Measurements from ENCODE around the gene PTK6. TPM values are rescaled to one million over a fixed set of nuclear protein-coding genes. Genes with fewer than 3 reads are reported as not detected.

Gene PTK6
- total RNA-seq, 8 experiments from 2014 or later = 0.10 to 1.6 (median 0.83) TPM

DNA sequence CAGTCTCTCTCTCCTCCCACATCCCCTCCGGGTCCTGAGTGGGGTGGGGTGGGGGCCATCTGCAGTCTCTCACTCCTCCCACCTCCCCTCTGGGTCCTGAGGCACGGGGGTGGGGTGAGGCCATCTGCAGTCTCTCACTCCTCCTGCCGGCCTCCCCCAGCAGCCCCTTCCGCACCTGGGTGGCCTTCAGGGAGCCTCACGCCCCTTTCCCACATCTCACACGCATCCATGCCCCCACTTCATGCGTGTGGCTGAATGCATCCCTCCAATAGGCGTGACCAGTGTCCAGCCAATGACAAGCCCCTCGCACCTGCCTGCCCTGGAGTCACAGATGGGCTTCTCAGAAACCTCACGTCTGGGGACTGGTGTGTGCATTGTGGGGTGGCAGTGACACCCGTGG lies 11.4 kb upstream of the PTK6 start:
- in situ Hi-C loops (cut with MboI; ENCODE audit: low pct_unique_long_range_greater_than_20kb in 2 of 9, low sequenced_read_pairs in 9 of 9, unreplicated experiment in 9 of 9) = loop anchor here in 1 of 9 experiments (25.0 kb wide), 1 partner anchor 314 kb away; the partner anchor contains the start of genes ABHD16B and TPD52L2

GRCh38 chr20:63547725-63548480 lies 10.7 kb upstream of the PTK6 start, which contains the start of gene SRMS:
Gene SRMS (minus strand): TSS chr20:63547749. CDS start chr20:63547463, 286 bp downstream.
- in situ Hi-C loops (cut with MboI; ENCODE audit: low pct_unique_long_range_greater_than_20kb in 2 of 9, low sequenced_read_pairs in 9 of 9, unreplicated experiment in 9 of 9) = loop anchor here in 1 of 9 experiments (25.0 kb wide), 1 partner anchor 314 kb away; the partner anchor contains the start of genes ABHD16B and TPD52L2
- WGBS, 10 experiments = 55 to 80% (median 71%) methylated on average over 2 to 8 of the region's 35 CpGs; no CpG with 5 or more reads in 6 of the 10 experiments
- H3K4me1 ChIP-seq (replicated peaks in 1 of 2) = peaks cover 4 to 10% of the 10 kb centered on the region in 2 donors
- no peak within 1 kb of the TSS for H3K27ac ChIP-seq
- peak in 6 of 8 experiments; percentile 6 to 67 (median 13) for ATAC-seq (replicated peaks in 6 of 8)
- no peak within 1 kb of the TSS for H3K4me3 ChIP-seq

More for the DNA sequence above, 11.4 kb upstream of the PTK6 start:
- Histone ChIP-seq H3K4me3 (no peak overlapping the region), H3K4me1 (replicated peaks in 1 of 2) (peaks cover 6 to 10% of the 10 kb centered on the region in 2 donors), H3K27ac (no peak overlapping the region)
- 33 to 40% methylated on average over 1 to 3 of the region's 11 CpGs; no CpG with 5 or more reads in 8 of the 10 experiments for WGBS, 10 experiments
- ATAC-seq (replicated peaks in 6 of 8) = no peak

- WGBS, 10 experiments = 0 to 80% (median 39%) methylated on average over 1 to 11 of the region's 58 CpGs; no CpG with 5 or more reads in 6 of the 10 experiments
- Histone ChIP-seq H3K4me3 (no peak overlapping the region), H3K4me1 (replicated peaks in 1 of 2) (peaks cover 0 to 10% of the 10 kb centered on the region in 2 donors), H3K27ac (no peak overlapping the region)
- in situ Hi-C loops (cut with MboI; ENCODE audit: low pct_unique_long_range_greater_than_20kb in 2 of 9, low sequenced_read_pairs in 9 of 9, unreplicated experiment in 9 of 9) = loop anchor here in 1 of 9 experiments (25.0 kb wide), 1 partner anchor 315 kb away; the partner anchor contains the start of genes ABHD16B and TPD52L2
- peak in 2 of 8 experiments; percentile 15 to 25 for ATAC-seq (replicated peaks in 6 of 8)
Observed at GRCh38 chr20:63546956-63547724, 10.0 kb upstream of the PTK6 start.

- peak in 1 of 8 experiments; percentile 1 for ATAC-seq (replicated peaks in 6 of 8)
- Histone ChIP-seq H3K27ac (no peak overlapping the region), H3K4me3 (no peak overlapping the region), H3K4me1 (replicated peaks in 1 of 2) (peaks cover 0 to 10% of the 10 kb centered on the region in 2 donors)
- WGBS, 10 experiments = 40 to 80% (median 48%) methylated on average over 1 to 4 of the region's 20 CpGs; no CpG with 5 or more reads in 7 of the 10 experiments
- in situ Hi-C loops (cut with MboI; ENCODE audit: low pct_unique_long_range_greater_than_20kb in 2 of 9, low sequenced_read_pairs in 9 of 9, unreplicated experiment in 9 of 9) = loop anchor here in 1 of 9 experiments (25.0 kb wide), 1 partner anchor 316 kb away; the partner anchor contains the start of genes ABHD16B and TPD52L2
Observed at GRCh38 chr20:63546256-63546955, 9.2 kb upstream of the PTK6 start.

DNA sequence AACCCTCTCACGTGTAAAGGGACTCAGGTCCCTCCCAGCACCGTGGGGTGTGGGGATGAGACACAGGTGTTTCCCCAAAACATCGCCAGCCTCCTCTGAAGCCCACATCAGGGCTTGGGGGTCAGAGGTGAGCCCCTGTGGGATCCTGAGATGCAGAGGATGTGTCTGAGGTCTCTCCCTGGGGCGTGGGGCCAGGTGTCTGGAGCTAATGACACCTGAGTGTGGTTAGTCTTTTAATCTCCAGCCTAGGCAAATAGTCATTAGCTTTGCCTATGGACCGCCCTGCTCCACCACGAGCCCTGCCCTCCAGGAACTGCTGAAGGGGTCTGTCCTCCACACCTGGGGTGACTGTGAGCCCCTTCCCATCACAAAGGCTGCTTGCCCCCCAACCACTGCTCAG lies 8.6 kb upstream of the PTK6 start:
- peaks cover 0 to 7% of the 10 kb centered on the region in 2 donors for H3K4me1 ChIP-seq (replicated peaks in 1 of 2)
- in situ Hi-C loops (cut with MboI; ENCODE audit: low pct_unique_long_range_greater_than_20kb in 2 of 9, low sequenced_read_pairs in 9 of 9, unreplicated experiment in 9 of 9) = loop anchor here in 1 of 9 experiments (25.0 kb wide), 1 partner anchor 316 kb away; the partner anchor contains the start of genes ABHD16B and TPD52L2
- WGBS, 10 experiments = 0 to 80% (median 59%) methylated on average over 1 to 3 of the region's 6 CpGs; no CpG with 5 or more reads in 5 of the 10 experiments
- H3K4me3 ChIP-seq = no peak overlapping the region
- H3K27ac ChIP-seq = no peak overlapping the region
- no peak for ATAC-seq (replicated peaks in 6 of 8)

DNA sequence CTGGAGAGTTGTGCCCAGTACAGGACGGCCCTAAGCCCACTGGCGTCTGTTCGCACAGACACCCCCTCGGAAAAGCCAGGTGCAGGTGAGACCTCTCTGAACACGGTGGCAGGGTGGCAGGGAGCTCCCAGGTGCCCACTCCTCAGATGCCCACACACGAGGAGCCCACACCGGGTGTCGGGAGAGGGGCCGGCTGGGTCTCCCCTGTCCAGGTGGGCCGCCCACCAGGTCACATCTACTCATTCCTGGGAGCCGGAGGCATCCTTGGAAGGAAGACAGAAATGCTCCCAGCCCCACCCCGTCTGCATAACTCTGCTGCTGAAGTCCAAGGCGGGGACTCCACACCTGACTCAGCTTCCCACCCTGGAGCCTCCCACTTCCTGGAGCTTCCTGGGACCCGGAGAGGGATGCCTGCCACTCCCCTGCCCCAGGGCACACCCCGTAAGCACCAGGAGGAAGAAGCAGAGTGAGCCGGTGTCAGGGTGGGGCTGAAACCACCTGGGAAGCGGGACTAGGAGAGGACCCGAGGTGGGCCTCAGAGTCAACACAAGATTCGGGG lies 7.9 kb upstream of the PTK6 start:
- H3K4me3 ChIP-seq = no peak overlapping the region
- 40 to 90% (median 55%) methylated on average over 2 to 5 of the region's 19 CpGs; no CpG with 5 or more reads in 6 of the 10 experiments for WGBS, 10 experiments
- peaks cover 4 to 10% of the 10 kb centered on the region in 2 donors for H3K4me1 ChIP-seq (replicated peaks in 1 of 2)
- in situ Hi-C loops (cut with MboI; ENCODE audit: low pct_unique_long_range_greater_than_20kb in 2 of 9, low sequenced_read_pairs in 9 of 9, unreplicated experiment in 9 of 9) = loop anchor here in 1 of 9 experiments (25.0 kb wide), 1 partner anchor 317 kb away; the partner anchor contains the start of genes ABHD16B and TPD52L2
- peak in 3 of 8 experiments; percentile 16 to 24 (median 20) for ATAC-seq (replicated peaks in 6 of 8)
- H3K27ac ChIP-seq = no peak overlapping the region

GRCh38 chr20:63544241-63544957 lies 7.2 kb upstream of the PTK6 start:
- H3K4me3 ChIP-seq = no peak overlapping the region
- no peak overlapping the region for H3K27ac ChIP-seq
- WGBS, 10 experiments = 48 to 80% (median 69%) methylated on average over 1 to 5 of the region's 27 CpGs; no CpG with 5 or more reads in 6 of the 10 experiments
- in situ Hi-C loops (cut with MboI; ENCODE audit: low pct_unique_long_range_greater_than_20kb in 2 of 9, low sequenced_read_pairs in 9 of 9, unreplicated experiment in 9 of 9) = loop anchor here in 1 of 9 experiments (25.0 kb wide), 1 partner anchor 318 kb away; the partner anchor contains the start of genes ABHD16B and TPD52L2
- no peak for ATAC-seq (replicated peaks in 6 of 8)
- peaks cover 4 to 13% of the 10 kb centered on the region in 2 donors for H3K4me1 ChIP-seq (replicated peaks in 1 of 2)

DNA sequence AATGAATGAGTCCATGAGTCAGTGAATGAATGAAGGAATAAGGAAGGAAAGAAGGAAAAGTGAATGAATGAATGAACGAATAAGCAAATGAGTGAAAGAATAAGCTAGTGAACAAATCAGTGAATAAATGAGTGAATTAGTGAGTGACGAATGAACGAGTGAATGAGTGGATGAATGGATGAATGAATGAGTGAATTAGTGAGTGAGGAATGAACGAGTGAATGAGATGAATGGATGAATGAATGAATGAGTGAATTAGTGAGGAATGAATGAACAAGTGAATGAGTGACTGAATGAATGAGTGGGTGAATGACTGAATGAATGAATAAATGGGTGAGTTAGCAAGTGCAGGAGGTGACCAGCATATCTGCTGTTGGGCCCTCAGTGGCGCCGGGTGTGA lies 6.6 kb upstream of the PTK6 start:
- ATAC-seq (replicated peaks in 6 of 8) = no peak
- no peak overlapping the region for H3K27ac ChIP-seq
- 53 to 87% (median 78%) methylated on average over 4 to 6 of the region's 6 CpGs for WGBS, 10 experiments

GRCh38 chr20:63543131-63543530 lies 6.0 kb upstream of the PTK6 start:
- peaks cover 5 to 14% of the 10 kb centered on the region in 2 donors for H3K4me1 ChIP-seq (replicated peaks in 1 of 2)
- H3K27ac ChIP-seq = no peak overlapping the region
- in situ Hi-C loops (cut with MboI; ENCODE audit: low pct_unique_long_range_greater_than_20kb in 2 of 9, low sequenced_read_pairs in 9 of 9, unreplicated experiment in 9 of 9) = loop anchor here in 1 of 9 experiments (25.0 kb wide), 1 partner anchor 319 kb away; the partner anchor contains the start of genes ABHD16B and TPD52L2
- no peak overlapping the region for H3K4me3 ChIP-seq
- WGBS, 10 experiments = 75 to 90% methylated on average over 2 of the region's 10 CpGs; no CpG with 5 or more reads in 8 of the 10 experiments
- no peak for ATAC-seq (replicated peaks in 6 of 8)

More for the DNA sequence above, 6.6 kb upstream of the PTK6 start:
- in situ Hi-C loops (cut with MboI; ENCODE audit: low pct_unique_long_range_greater_than_20kb in 2 of 9, low sequenced_read_pairs in 9 of 9, unreplicated experiment in 9 of 9) = loop anchor here in 1 of 9 experiments (25.0 kb wide), 1 partner anchor 319 kb away; the partner anchor contains the start of genes ABHD16B and TPD52L2
- peaks cover 4 to 13% of the 10 kb centered on the region in 2 donors for H3K4me1 ChIP-seq (replicated peaks in 1 of 2)
- no peak overlapping the region for H3K4me3 ChIP-seq

- Histone ChIP-seq H3K27ac (no peak overlapping the region), H3K4me1 (replicated peaks in 1 of 2) (peaks cover 7 to 12% of the 10 kb centered on the region in 2 donors), H3K4me3 (no peak overlapping the region)
- no peak for ATAC-seq (replicated peaks in 6 of 8)
- in situ Hi-C loops (cut with MboI; ENCODE audit: low pct_unique_long_range_greater_than_20kb in 2 of 9, low sequenced_read_pairs in 9 of 9, unreplicated experiment in 9 of 9) = loop anchor here in 1 of 9 experiments (25.0 kb wide), 1 partner anchor 320 kb away; the partner anchor contains the start of genes ABHD16B and TPD52L2
- 73% methylated on average over 2 of the region's 10 CpGs; no CpG with 5 or more reads in 9 of the 10 experiments for WGBS, 10 experiments
Observed at GRCh38 chr20:63542696-63543095, 5.5 kb upstream of the PTK6 start.

DNA sequence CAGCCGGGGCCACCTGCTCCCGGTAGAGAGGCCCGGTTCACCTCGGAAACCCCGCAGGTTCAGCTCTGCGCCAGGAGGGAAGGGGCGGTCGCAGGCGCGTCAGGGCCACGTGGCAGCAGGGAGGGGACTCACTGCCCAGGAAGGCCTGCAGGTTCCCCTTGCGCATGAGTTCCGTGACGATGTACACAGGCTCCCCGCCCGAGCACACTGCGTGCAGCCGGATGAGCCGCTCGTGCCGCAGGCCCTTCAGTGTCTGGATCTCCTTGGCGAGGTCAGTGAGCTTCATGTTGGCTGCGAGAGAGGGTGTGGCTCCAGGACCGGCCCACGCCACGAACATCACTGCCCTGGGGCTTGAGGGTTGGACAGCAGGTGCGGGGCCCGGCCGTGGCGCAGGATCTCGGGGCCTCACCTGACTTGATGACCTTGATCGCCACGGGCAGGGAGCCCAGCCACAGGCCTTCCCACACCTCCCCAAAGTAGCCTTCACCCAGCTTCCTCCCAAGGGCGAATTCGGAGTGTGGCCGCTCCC lies 4.9 kb upstream of the PTK6 start:
- in situ Hi-C loops (cut with MboI; ENCODE audit: low pct_unique_long_range_greater_than_20kb in 2 of 9, low sequenced_read_pairs in 9 of 9, unreplicated experiment in 9 of 9) = loop anchor here in 1 of 9 experiments (25.0 kb wide), 1 partner anchor 320 kb away; the partner anchor contains the start of genes ABHD16B and TPD52L2
- 0% methylated on average over 1 of the region's 36 CpGs; no CpG with 5 or more reads in 9 of the 10 experiments for WGBS, 10 experiments

More for the DNA sequence above, 4.9 kb upstream of the PTK6 start:
- peaks cover 9 to 12% of the 10 kb centered on the region in 2 donors for H3K4me1 ChIP-seq (replicated peaks in 1 of 2)
- ATAC-seq (replicated peaks in 6 of 8) = peak in 1 of 8 experiments; percentile 2
- no peak overlapping the region for H3K4me3 ChIP-seq
- H3K27ac ChIP-seq = no peak overlapping the region
